Endodermal cell (in vitro differentiated cells): Measurements from ENCODE around the gene ERAS. TPM values are rescaled to one million over a fixed set of nuclear protein-coding genes. Genes with fewer than 3 reads are reported as not detected.

Experiments
- DNase-seq: peaks from one replicate; pipeline ENCODE4 v3.0.0-alpha.2; 2017
- H3K27ac ChIP-seq: 2 replicates; pipeline ENCODE4 v1.5.1; 2013; ENCODE audit warnings: mild to moderate bottlenecking, low read depth, low read length, moderate library complexity
- H3K27me3 ChIP-seq: 2 replicates; pipeline ENCODE4 v1.6.1; 2013; ENCODE audit warnings: mild to moderate bottlenecking, low read length, moderate library complexity; ENCODE audit not compliant: insufficient read depth, control insufficient read depth, poor library complexity, severe bottlenecking
- H3K36me3 ChIP-seq: 2 replicates; pipeline ENCODE4 v1.7.0; 2013; ENCODE audit warnings: mild to moderate bottlenecking, low read length, moderate library complexity; ENCODE audit not compliant: control insufficient read depth, insufficient read depth
- H3K4me1 ChIP-seq: one replicate; pipeline ENCODE4 v1.7.0; 2013; ENCODE audit warnings: low read length; ENCODE audit not compliant: control insufficient read depth, insufficient read depth
- H3K4me3 ChIP-seq: 2 replicates; pipeline ENCODE4 v1.5.1; 2013; ENCODE audit warnings: mild to moderate bottlenecking, low read length, moderate library complexity
- H3K9ac ChIP-seq: 2 replicates; pipeline ENCODE4 v1.6.1; 2013; ENCODE audit warnings: mild to moderate bottlenecking, low read length, moderate library complexity; ENCODE audit not compliant: poor library complexity, severe bottlenecking; ENCODE audit errors: extremely low read depth
- H3K9me3 ChIP-seq: 2 replicates; pipeline ENCODE4 v1.6.1; 2013; ENCODE audit warnings: mild to moderate bottlenecking, low read length, moderate library complexity; ENCODE audit not compliant: control insufficient read depth
- H3K27ac Mint-ChIP-seq: 2 replicates; pipeline ENCODE4 v1.8.0; 2020; ENCODE audit warnings: mixed read lengths
- H3K27me3 Mint-ChIP-seq: 2 replicates; pipeline ENCODE4 v1.8.0; 2021; ENCODE audit warnings: mild to moderate bottlenecking, mixed read lengths; ENCODE audit not compliant: insufficient read depth
- H3K36me3 Mint-ChIP-seq: 2 replicates; pipeline ENCODE4 v1.8.0; 2020; ENCODE audit warnings: low read depth, mixed read lengths
- H3K4me1 Mint-ChIP-seq: 2 replicates; pipeline ENCODE4 v1.8.0; 2020; ENCODE audit warnings: mixed read lengths
- H3K4me3 Mint-ChIP-seq: 2 replicates; pipeline ENCODE4 v1.8.0; 2020; ENCODE audit warnings: mild to moderate bottlenecking, moderate library complexity, mixed read lengths
- H3K9me3 Mint-ChIP-seq: 2 replicates; pipeline ENCODE4 v1.8.0; 2020; ENCODE audit warnings: mild to moderate bottlenecking, mixed read lengths
- WGBS, 2 experiments: methylation state at CpG; one replicate each; pipeline versions ENCODE4 v1.1.5 to v1.1.7; 2013; ENCODE audit warnings: missing lambda C conversion rate in 2 of 2, mixed read lengths in 1 of 2; ENCODE audit not compliant: insufficient coverage in 1 of 2, insufficient read length in 1 of 2; 5-methylcytosine and 5-hydroxymethylcytosine counted together
- total RNA-seq, 2 donors: library from RNA; stranded (reverse); fragmentation: NEBNext Ultra II Directional in 1 of 2; extraction: Animal tissue kit (Norgen Biotek cat#: 25700) in 1 of 2; gene quantifications; 2 replicates in 1 of 2; 3 replicates in 1 of 2; pipeline ENCODE4 v1.2.1, GENCODE V29; 2021
- TF ChIP-seq, protein P1 (sequence below): fragments of 200-600 bp; sonication (generic); conservative IDR thresholded peaks from 2 replicates; pipeline ENCODE4 v1.5.0; 2021; ENCODE audit warnings: antibody characterized with exemption, mild to moderate bottlenecking

ERAS gene
- total RNA-seq, 2 donors from 2014 or later = not detected

DNA sequence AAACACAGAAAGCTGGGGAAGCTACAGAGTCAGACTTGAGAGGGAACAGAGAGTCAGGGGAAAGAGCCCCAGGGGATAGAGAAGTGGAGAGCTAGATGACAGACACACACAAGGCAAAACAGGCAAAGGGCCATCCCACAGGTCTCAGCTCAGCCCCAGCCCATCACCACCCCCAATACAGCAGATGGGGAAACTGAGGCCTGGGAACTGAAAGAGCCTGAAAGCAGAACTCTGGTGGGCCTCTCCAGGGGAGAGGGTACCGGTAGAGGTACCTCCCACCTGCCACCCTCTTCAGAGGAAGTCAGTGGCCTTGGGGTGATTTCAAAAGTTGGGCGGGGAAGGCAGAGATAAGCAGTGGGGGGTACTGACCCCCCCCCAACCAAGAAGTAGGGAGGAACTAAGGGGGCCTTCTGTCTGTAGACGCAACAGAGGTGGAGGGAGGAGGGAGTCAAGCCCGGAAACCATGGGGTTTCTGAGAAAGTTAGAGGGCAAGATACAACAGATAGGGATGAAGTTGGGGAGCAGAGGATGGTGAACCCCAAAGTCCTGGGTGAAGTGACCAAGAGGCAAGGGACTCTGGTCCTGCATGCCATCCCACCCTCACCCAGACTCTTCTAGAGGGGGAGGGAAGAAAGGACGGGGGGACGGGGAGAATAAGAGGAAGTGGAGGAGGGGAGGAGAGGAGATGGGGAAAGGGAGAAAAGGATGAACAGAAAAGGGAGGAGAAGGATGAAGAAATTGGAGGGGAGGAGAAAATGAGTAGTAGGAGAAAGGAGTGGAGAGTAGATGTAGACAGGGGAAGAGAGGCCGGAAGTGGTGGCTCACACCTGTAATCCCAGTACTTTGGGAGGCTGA lies 36.7 kb upstream of the ERAS start:
- Mint-ChIP-seq H3K27ac (no peak overlapping the region), H3K27me3 (peaks cover 7% of the 10 kb centered on the region), H3K36me3 (no peaks in the 10 kb centered on the region), H3K9me3 (peaks cover 68% of the 10 kb centered on the region), H3K4me1 (peaks cover 4% of the 10 kb centered on the region), H3K4me3 (no peak overlapping the region)
- Histone ChIP-seq H3K4me1 (no peaks in the 10 kb centered on the region), H3K27me3 (no peaks in the 10 kb centered on the region), H3K27ac (no peak overlapping the region), H3K9me3 (no peaks in the 10 kb centered on the region), H3K4me3 (no peak overlapping the region), H3K36me3 (no peaks in the 10 kb centered on the region), H3K9ac (no peak overlapping the region)
- DNase-seq = no peak
- TF ChIP-seq, protein P1, sequence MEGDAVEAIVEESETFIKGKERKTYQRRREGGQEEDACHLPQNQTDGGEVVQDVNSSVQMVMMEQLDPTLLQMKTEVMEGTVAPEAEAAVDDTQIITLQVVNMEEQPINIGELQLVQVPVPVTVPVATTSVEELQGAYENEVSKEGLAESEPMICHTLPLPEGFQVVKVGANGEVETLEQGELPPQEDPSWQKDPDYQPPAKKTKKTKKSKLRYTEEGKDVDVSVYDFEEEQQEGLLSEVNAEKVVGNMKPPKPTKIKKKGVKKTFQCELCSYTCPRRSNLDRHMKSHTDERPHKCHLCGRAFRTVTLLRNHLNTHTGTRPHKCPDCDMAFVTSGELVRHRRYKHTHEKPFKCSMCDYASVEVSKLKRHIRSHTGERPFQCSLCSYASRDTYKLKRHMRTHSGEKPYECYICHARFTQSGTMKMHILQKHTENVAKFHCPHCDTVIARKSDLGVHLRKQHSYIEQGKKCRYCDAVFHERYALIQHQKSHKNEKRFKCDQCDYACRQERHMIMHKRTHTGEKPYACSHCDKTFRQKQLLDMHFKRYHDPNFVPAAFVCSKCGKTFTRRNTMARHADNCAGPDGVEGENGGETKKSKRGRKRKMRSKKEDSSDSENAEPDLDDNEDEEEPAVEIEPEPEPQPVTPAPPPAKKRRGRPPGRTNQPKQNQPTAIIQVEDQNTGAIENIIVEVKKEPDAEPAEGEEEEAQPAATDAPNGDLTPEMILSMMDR = no peak
- 93% methylated on average over 6 of the region's 7 CpGs; no CpG with 5 or more reads in 1 of the 2 experiments for WGBS, 2 experiments

DNA sequence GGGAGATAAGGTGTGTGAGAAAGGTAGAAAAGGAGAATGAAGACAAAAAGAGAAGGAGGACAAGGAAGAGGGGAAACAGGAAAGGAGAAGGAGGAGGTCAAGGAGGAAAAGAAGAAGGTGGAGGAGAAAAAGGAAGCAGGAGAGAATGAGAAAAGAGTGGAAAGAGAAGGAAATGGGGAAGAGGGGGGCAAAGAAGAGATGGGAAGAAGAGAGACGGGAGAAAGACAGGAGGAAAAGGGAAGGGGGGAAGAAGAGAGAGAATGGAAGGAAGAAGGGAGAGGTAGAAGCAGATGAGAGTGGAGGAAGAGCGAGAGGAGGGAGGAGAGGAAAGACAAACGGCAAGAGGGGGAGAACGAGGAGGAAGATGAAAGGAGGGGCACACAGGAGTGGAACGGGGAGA lies 35.8 kb upstream of the ERAS start:
- WGBS, 2 experiments = 83 to 85% methylated on average over 1 to 5 of the region's 5 CpGs
- no peak for DNase-seq
- Mint-ChIP-seq H3K4me1 (peaks cover 4% of the 10 kb centered on the region), H3K9me3 (peaks cover 69% of the 10 kb centered on the region), H3K36me3 (no peaks in the 10 kb centered on the region), H3K4me3 (no peak overlapping the region), H3K27me3 (peaks cover 7% of the 10 kb centered on the region), H3K27ac (no peak overlapping the region)
- TF ChIP-seq, protein P1 = no peak
- Histone ChIP-seq H3K9me3 (no peaks in the 10 kb centered on the region), H3K9ac (no peak overlapping the region), H3K27ac (no peak overlapping the region), H3K4me3 (no peak overlapping the region), H3K4me1 (no peaks in the 10 kb centered on the region), H3K36me3 (no peaks in the 10 kb centered on the region), H3K27me3 (no peaks in the 10 kb centered on the region)

DNA sequence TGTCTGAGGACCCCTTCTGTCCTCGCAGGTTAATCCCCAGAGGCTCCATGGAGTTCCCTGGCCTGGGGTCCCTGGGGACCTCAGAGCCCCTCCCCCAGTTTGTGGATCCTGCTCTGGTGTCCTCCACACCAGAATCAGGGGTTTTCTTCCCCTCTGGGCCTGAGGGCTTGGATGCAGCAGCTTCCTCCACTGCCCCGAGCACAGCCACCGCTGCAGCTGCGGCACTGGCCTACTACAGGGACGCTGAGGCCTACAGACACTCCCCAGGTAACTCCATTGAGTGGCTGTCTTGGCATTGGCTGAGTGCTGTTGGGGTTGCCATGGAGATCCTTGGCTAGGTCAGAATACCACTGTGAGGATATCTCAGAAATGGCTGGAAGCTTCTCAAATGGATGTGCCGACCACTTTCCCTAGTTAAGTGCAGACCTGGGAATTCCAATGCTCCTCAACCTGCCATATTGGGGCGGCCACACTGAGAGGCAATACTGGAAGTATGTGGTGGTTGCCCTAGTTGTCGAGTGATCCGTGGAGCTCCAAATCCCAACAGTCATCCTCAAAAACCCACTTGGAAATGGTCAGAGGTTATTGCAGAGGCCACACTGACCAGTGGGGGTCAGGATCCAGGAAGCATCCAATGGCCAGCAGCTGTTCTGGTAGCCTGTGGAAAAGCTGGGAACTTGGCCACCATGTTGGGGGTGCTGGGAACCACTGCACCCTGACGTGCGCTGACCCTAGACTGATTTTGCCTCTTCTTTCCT lies 35.1 kb upstream of the ERAS start:
- Mint-ChIP-seq H3K36me3 (no peaks in the 10 kb centered on the region), H3K27ac (no peak overlapping the region), H3K9me3 (peaks cover 69% of the 10 kb centered on the region), H3K27me3 (peaks cover 6% of the 10 kb centered on the region), H3K4me1 (peaks cover 4% of the 10 kb centered on the region), H3K4me3 (no peak overlapping the region)
- Histone ChIP-seq H3K27ac (no peak overlapping the region), H3K4me1 (no peaks in the 10 kb centered on the region), H3K27me3 (no peaks in the 10 kb centered on the region), H3K4me3 (no peak overlapping the region), H3K36me3 (no peaks in the 10 kb centered on the region), H3K9me3 (no peaks in the 10 kb centered on the region), H3K9ac (no peak overlapping the region)
- DNase-seq = no peak
- TF ChIP-seq, protein P1 = no peak
- WGBS, 2 experiments = 94% methylated on average over 9 of the region's 11 CpGs; no CpG with 5 or more reads in 1 of the 2 experiments
